NT2/D1 (cell line): ENCODE measurements around the gene SST.

ENCODE experiments used
- DNase-seq: peaks from one replicate; pipeline ENCODE4 v3.0.0-alpha.2; 2011; ENCODE audit warnings: low read depth, low spot score
- H3K27me3 ChIP-seq: 2 replicates; pipeline ENCODE4 v1.6.0; 2011; ENCODE audit warnings: mild to moderate bottlenecking; ENCODE audit not compliant: insufficient read length, insufficient read depth
- H3K36me3 ChIP-seq: 2 replicates; pipeline ENCODE4 v1.6.1; 2011; ENCODE audit warnings: mild to moderate bottlenecking, low read length, mixed read lengths; ENCODE audit not compliant: insufficient read depth, insufficient read length
- H3K4me1 ChIP-seq: 2 replicates; pipeline ENCODE4 v1.5.1; 2011; ENCODE audit not compliant: insufficient read depth, insufficient read length
- H3K4me3 ChIP-seq: 2 replicates; pipeline ENCODE4 v1.5.1; 2011; ENCODE audit warnings: low read depth; ENCODE audit not compliant: insufficient read length
- H3K9ac ChIP-seq: 2 replicates; pipeline ENCODE4 v1.6.0; 2011; ENCODE audit warnings: low read depth; ENCODE audit not compliant: insufficient read length
- H3K9me3 ChIP-seq: 2 replicates; pipeline ENCODE4 v1.5.1; 2011; ENCODE audit warnings: mild to moderate bottlenecking, low read length; ENCODE audit not compliant: insufficient read depth
- SUZ12 ChIP-seq: IDR thresholded peaks from 2 replicates; pipeline ENCODE4 v1.6.1; 2011; ENCODE audit not compliant: insufficient read length, insufficient read depth; ENCODE audit errors: extremely low read depth
- YY1 ChIP-seq: IDR thresholded peaks from 2 replicates; pipeline ENCODE4 v1.6.1; 2011; ENCODE audit not compliant: insufficient read length, insufficient read depth
- ZNF274 ChIP-seq: IDR thresholded peaks from 2 replicates; pipeline ENCODE4 v1.6.1; 2011; ENCODE audit warnings: mild to moderate bottlenecking, low read depth, low read length

Gene SST

DNA sequence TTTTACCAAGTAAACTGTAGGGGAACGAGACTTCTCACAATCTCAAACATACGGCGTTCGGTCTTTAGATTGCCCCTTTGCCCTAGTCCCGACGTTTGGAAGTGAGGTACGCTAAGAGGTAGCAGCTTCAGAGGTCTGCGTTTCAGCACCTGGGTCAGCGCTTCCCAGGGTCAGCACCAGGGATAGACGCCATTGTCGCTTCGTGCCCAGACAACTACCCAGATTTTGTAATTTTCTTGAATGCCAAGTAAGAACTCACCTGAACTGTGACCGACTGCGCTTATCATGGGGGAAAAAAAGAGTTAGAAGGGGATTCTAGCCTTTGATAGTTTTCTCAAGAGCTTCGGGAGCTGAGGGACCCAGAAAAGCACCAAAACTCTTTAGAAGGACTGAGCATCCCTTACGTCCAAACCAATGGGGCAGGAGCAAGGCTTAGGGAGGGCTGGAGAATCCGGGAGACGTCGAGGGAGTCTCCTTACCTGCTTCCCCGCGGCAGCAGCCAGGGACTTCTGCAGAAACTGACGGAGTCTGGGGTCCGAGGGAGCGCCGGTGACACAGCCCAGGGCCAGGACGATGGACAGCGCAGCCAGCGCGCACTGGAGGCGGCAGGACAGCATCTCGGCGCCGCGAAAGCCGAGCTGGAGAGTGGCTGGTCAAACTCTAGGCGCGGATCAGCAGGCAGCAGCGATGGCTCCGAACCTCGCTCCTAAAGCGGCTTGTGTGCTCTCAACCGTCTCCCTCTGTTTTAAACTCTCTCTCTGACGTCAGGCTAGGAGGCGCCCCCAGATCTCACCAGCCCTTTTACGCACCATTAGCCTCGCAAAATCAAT is at the start of gene SST:
Gene SST, minus strand, starts transcription at position 720 of the 830 bp plus-strand sequence. Its CDS starts 103 bp downstream, at position 617.
- no peaks in the 10 kb centered on the region for H3K36me3 ChIP-seq
- DNase-seq = peak; percentile 71
- H3K27me3 ChIP-seq = peaks cover 43% of the 10 kb centered on the region
- TF ChIP-seq SUZ12 (no peak), YY1 (no peak), ZNF274 (no peak)
- no peaks in the 10 kb centered on the region for H3K9me3 ChIP-seq
- no peak within 1 kb of the TSS for H3K9ac ChIP-seq
- H3K4me1 ChIP-seq = no peaks in the 10 kb centered on the region
- no peak within 1 kb of the TSS for H3K4me3 ChIP-seq

DNA sequence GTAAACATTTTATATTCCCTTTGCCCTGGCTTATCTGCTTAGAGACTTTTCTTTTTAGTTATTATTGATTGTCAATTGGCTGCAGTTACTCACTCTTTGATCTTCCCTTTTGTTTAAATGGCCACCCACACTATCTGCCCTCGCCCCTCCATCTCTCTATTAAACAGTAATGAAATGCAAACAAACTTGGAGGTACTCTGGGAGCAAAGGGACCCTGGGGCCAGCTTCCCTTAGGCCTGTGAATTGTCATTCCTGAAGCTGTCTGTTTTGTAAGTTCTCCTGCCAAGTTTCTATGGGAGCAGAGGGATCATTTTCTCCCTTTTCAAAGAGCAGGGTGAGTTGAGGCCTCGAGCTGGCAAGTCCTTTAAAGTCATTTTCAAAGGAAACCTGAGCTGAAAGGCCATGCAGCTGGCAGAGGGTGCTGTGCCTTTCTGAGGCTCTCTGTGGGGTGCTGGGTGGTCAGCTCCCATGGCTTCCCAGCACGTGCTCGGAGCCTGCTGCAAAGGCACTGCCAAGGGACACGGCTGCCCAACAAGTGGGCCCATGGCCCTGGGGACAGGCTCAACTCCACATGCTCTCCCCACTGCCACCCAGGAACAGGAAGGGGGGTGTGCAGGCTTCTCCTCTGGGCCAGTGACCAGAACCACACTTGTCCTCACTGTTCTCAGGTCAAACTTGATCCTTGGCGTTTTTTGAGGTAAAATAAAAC is 49.6 kb upstream of the SST start:
- Histone ChIP-seq H3K4me3 (no peak overlapping the region), H3K9ac (no peak overlapping the region), H3K9me3 (peaks cover 3% of the 10 kb centered on the region; the same call in 1 of the 2 replicates), H3K36me3 (peaks cover 23% of the 10 kb centered on the region), H3K27me3 (no peaks in the 10 kb centered on the region), H3K4me1 (no peaks in the 10 kb centered on the region)
- no peak for DNase-seq
- TF ChIP-seq SUZ12 (no peak), YY1 (no peak), ZNF274 (no peak)

DNA sequence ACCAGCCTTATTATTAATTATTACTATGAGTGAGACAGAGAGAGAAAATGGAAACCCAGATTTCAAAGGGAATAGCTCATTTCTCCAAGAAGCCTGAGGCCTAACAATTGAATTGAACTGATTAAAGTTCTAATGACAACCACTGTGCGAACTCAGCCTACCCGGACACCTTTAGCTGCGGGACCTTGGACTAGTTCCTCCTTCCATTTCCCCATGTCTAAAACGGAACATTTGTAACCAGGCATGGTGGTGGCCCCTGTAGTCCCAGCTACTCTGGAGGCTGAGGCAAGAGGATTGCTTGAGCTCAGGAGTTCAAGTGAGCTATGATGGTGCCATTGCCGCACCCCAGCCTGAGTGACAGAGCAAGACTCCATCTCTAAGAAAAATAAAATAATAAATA is 48.6 kb upstream of the SST start:
- TF ChIP-seq YY1 (no peak), ZNF274 (no peak), SUZ12 (no peak)
- no peak overlapping the region for H3K4me3 ChIP-seq
- H3K9ac ChIP-seq = no peak overlapping the region
- H3K4me1 ChIP-seq = no peaks in the 10 kb centered on the region
- no peak for DNase-seq
- H3K27me3 ChIP-seq = no peaks in the 10 kb centered on the region
- H3K36me3 ChIP-seq = peaks cover 14% of the 10 kb centered on the region
- no peaks in the 10 kb centered on the region; the same call in 1 of the 2 replicates for H3K9me3 ChIP-seq

DNA sequence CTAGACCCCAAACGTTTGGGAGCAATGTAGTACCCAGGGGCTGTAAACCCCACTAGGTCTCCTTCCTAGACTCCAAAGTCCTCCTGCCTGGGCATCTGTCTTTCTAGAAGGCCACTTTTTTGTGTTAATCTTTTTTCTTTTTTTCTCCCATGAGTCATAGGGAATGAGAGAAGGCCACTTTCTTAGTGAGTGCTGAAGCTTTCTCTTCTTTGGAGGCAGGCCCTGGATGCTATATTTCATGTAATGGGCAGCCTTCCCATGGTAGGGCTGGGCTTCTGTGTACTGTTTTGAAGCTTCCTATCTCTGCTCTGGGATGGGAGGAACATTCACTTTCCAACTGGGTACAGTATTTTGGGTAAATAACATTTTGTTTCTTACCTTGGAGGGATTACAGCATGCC is 47.4 kb upstream of the SST start:
- H3K27me3 ChIP-seq = no peaks in the 10 kb centered on the region
- DNase-seq = no peak
- peaks cover 7% of the 10 kb centered on the region for H3K36me3 ChIP-seq
- no peak overlapping the region for H3K9ac ChIP-seq
- no peak overlapping the region for H3K4me3 ChIP-seq
- H3K4me1 ChIP-seq = no peaks in the 10 kb centered on the region
- H3K9me3 ChIP-seq = no peaks in the 10 kb centered on the region; the same call in 1 of the 2 replicates
- TF ChIP-seq YY1 (no peak), ZNF274 (no peak), SUZ12 (no peak)

DNA sequence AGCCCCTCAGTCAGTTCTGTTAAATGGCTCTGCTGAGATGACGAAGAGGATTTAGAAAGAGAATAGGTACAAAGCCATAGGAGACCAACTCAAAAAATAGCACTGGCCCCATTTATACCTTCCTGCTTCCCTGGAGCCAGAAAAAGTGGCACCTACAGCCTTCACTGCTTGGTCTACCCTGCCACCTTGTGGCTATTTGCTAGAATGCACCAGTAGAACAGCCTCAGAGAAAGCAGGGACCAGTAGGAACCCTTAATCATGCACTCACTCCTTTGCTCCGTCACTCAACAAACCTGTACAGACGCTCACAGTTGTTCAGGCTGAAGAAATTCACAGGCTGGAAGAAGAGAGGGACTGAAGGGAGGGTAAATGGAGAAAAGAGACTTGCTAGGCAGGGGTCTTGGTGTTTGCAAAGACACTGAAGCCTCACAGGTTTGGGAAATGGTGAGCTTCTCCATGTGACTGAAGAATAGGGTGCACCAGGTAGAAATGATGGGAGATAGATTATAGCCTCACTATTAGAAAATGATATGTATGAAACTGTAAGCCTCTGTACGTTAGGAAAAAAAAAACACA is 44.3 kb upstream of the SST start:
- no peak overlapping the region for H3K4me3 ChIP-seq
- H3K36me3 ChIP-seq = no peaks in the 10 kb centered on the region
- DNase-seq = peak; percentile 78
- TF ChIP-seq YY1 (no peak), SUZ12 (no peak), ZNF274 (no peak)
- H3K9ac ChIP-seq = no peak overlapping the region
- no peaks in the 10 kb centered on the region; the same call in 1 of the 2 replicates for H3K9me3 ChIP-seq
- no peaks in the 10 kb centered on the region for H3K4me1 ChIP-seq
- H3K27me3 ChIP-seq = no peaks in the 10 kb centered on the region

DNA sequence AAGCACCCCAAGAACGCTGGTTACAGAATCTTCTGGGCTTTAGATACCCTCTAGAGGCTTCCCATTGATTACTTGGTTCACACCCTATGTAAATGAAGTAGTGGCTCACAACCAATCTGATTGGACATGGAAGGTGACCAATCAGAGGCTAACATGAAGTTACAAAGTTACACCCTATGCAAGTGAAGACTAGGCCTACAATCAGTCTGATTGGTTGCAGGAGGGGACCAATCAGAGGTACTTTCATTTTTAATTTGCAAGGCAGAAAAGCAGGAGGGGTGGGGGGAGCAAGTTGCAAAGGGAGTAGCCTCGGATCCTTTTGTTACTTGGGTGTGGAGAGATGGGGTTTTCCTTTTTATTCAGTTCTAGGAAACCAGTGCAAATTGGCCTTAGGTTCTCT is 43.3 kb upstream of the SST start:
- Histone ChIP-seq H3K36me3 (no peaks in the 10 kb centered on the region), H3K9ac (no peak overlapping the region), H3K9me3 (no peaks in the 10 kb centered on the region; the same call in 1 of the 2 replicates), H3K27me3 (no peaks in the 10 kb centered on the region), H3K4me3 (no peak overlapping the region), H3K4me1 (no peaks in the 10 kb centered on the region)
- no peak for DNase-seq
- no peak for TF ChIP-seq ZNF274
- no peak for TF ChIP-seq SUZ12
- no peak for TF ChIP-seq YY1

DNA sequence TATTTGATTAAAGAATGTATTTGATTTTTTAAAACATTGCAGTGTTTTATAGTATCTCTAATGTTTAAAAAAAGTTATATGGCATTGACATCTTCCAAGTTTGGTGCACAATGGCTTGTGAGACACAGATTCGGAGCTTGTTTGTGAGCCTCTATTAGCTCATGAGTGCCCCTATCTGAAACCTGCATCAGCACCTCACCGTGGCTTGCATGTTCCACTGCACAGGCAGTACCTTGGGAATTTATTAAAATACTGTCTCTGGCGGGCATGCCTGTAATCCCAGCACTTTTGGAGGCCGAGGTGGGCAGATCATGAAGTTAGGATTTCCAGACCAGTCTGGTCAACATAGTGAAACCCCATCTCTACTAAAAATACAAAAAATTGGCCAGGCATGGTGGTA is 39.0 kb upstream of the SST start:
- Histone ChIP-seq H3K36me3 (no peaks in the 10 kb centered on the region), H3K9me3 (no peaks in the 10 kb centered on the region; the same call in 1 of the 2 replicates), H3K27me3 (no peaks in the 10 kb centered on the region), H3K4me1 (no peaks in the 10 kb centered on the region), H3K4me3 (no peak overlapping the region), H3K9ac (no peak overlapping the region)
- DNase-seq = no peak
- no peak for TF ChIP-seq YY1
- TF ChIP-seq SUZ12 = no peak
- TF ChIP-seq ZNF274 = no peak
